Measurements from ENCODE around the gene TENT4B. TPM values are rescaled to one million over a fixed set of nuclear protein-coding genes. Genes with fewer than 3 reads are reported as not detected.

The TENT4B gene
- total RNA-seq, 1 experiment from 2014 or later = 13.0 TPM

GRCh38 chr16:50215680-50216079, 62.6 kb downstream of the TENT4B start:
- no CpG with 5 or more reads among the region's 4 CpGs for WGBS (ENCODE audit: extremely low coverage, insufficient read length, low lambda C conversion rate)

More at GRCh38 chr16:50215680-50216079, 62.6 kb downstream of the TENT4B start:
- no peak overlapping the region for H2BK120ac ChIP-seq (ENCODE audit: low read depth, low read length, poor library complexity, severe bottlenecking)
- Mint-ChIP-seq H3K4me3 (no peak overlapping the region), H3K27me3 (ENCODE audit: low read depth) (no peaks in the 10 kb centered on the region), H3K9me3 (no peaks in the 10 kb centered on the region), H3K36me3 (ENCODE audit: insufficient read depth in 1 of 3, low read depth in 3 of 3) (peaks cover 9 to 42% (median 29%) of the 10 kb centered on the region in 3 experiments; a peak in 6 of 7 replicates), H3K4me1 (peaks cover under 1 to 2% of the 10 kb centered on the region in 2 experiments; a peak in 3 of 4 replicates), H3K27ac (no peak overlapping the region)
- H3K79me2 ChIP-seq (ENCODE audit: insufficient read depth, low read length) = no peaks in the 10 kb centered on the region
- no peak overlapping the region for H4K5ac ChIP-seq (ENCODE audit: insufficient read length, low read depth, low read length)
- H2BK15ac ChIP-seq (ENCODE audit: low read depth, low read length) = no peak overlapping the region
- no peaks in the 10 kb centered on the region for H4K20me1 ChIP-seq (ENCODE audit: control insufficient read depth, insufficient read depth, insufficient read length)
- TF ChIP-seq CTCF (conservative IDR thresholded peaks at IDR 0.05) = no peak
- H4K91ac ChIP-seq (ENCODE audit: insufficient read length, low read depth, low read length) = no peak overlapping the region
- H3K4me2 ChIP-seq (ENCODE audit: insufficient read depth, insufficient read length, low read length) = no peak overlapping the region
- no peak for DNase-seq
- no peak overlapping the region for H3K23ac ChIP-seq (ENCODE audit: insufficient read length, low read depth, low read length)
- no peak overlapping the region for H3K4ac ChIP-seq (ENCODE audit: low read depth, low read length)
- H4K8ac ChIP-seq (replicated peaks; ENCODE audit: insufficient read length, low read depth, low read length) = no peak overlapping the region
- H3K9me3 ChIP-seq (ENCODE audit: control insufficient read depth, low read depth, low read length) = no peaks in the 10 kb centered on the region
- no peak overlapping the region for H2BK5ac ChIP-seq (ENCODE audit: insufficient read length, low read length)
- no peak overlapping the region for H3K27ac ChIP-seq (ENCODE audit: insufficient read length, low read depth, low read length)
- no peaks in the 10 kb centered on the region for H3K79me1 ChIP-seq (ENCODE audit: insufficient read depth, low read depth, low read length, poor library complexity, severe bottlenecking)
- no peak overlapping the region for H3K18ac ChIP-seq (ENCODE audit: insufficient read length, low read depth, low read length)
- H2BK12ac ChIP-seq (ENCODE audit: insufficient read length, low read depth, low read length) = no peak overlapping the region
- no peak overlapping the region for H2AK5ac ChIP-seq (ENCODE audit: insufficient read length, low read length)
- no peaks in the 10 kb centered on the region for H3K23me2 ChIP-seq (ENCODE audit: insufficient read length, low read depth, low read length, poor library complexity, severe bottlenecking)
- H3K56ac ChIP-seq (ENCODE audit: insufficient read length, low read depth, low read length) = no peak overlapping the region
- H2BK20ac ChIP-seq (ENCODE audit: low read depth, low read length, poor library complexity, severe bottlenecking) = no peak overlapping the region
- no peak overlapping the region for H3K9ac ChIP-seq (ENCODE audit: extremely low read depth, insufficient read length, low read length)
- no peaks in the 10 kb centered on the region for H3K27me3 ChIP-seq (ENCODE audit: insufficient read depth, low read length)
- no peak overlapping the region for H2AFZ ChIP-seq (ENCODE audit: low read length)
- H3K4me1 ChIP-seq (ENCODE audit: insufficient read depth, low read length) = no peaks in the 10 kb centered on the region
- H3T11ph ChIP-seq (ENCODE audit: low read length) = no peak overlapping the region
- H3K14ac ChIP-seq (ENCODE audit: insufficient read depth, low read length) = no peak overlapping the region
